ENCODE measurements around the gene CNTNAP4.

The CNTNAP4 gene

GRCh38 chr16:76390476-76390875, 113.3 kb downstream of the CNTNAP4 start:
- TF ChIP-seq CTCF (IDR thresholded peaks at IDR 0.05; ENCODE audit: control extremely low read depth, extremely low read depth, low read depth, missing control alignments), result no peak
- ChIA-PET POLR2A (no interaction called here), CTCF (interaction anchor here (1.2 kb wide), 1 partner anchor 16 kb away, joined by 3 read pairs; no protein-coding TSS in a partner anchor)
- no peak for DNase-seq (ENCODE audit: extremely low spot score)

- ChIA-PET POLR2A (no interaction called here), CTCF (interaction anchor here (1.4 to 1.5 kb wide), 2 partner anchors 10 to 11 kb away, joined by 3 read pairs; no protein-coding TSS in a partner anchor)
- no peak for TF ChIP-seq CTCF (IDR thresholded peaks at IDR 0.05; ENCODE audit: control extremely low read depth, extremely low read depth, low read depth, missing control alignments)
- no peak for DNase-seq (ENCODE audit: extremely low spot score)
Observed at GRCh38 chr16:76396977-76397376, 119.8 kb downstream of the CNTNAP4 start.

- ChIA-PET POLR2A (no interaction called here), CTCF (no interaction called here)
- DNase-seq (ENCODE audit: extremely low spot score), result no peak
- TF ChIP-seq CTCF (IDR thresholded peaks at IDR 0.05; ENCODE audit: control extremely low read depth, extremely low read depth, low read depth, missing control alignments), result no peak
Observed at GRCh38 chr16:76409706-76410105, 132.5 kb downstream of the CNTNAP4 start.

GRCh38 chr16:76421571-76421970, 144.4 kb downstream of the CNTNAP4 start:
- CTCF ChIA-PET, result no interaction called here
- no peak for TF ChIP-seq CTCF (IDR thresholded peaks at IDR 0.05; ENCODE audit: control extremely low read depth, extremely low read depth, low read depth, missing control alignments)
- POLR2A ChIA-PET, result no interaction called here
- DNase-seq (ENCODE audit: extremely low spot score), result no peak

GRCh38 chr16:76428858-76429257, 151.7 kb downstream of the CNTNAP4 start:
- TF ChIP-seq CTCF (IDR thresholded peaks at IDR 0.05; ENCODE audit: control extremely low read depth, extremely low read depth, low read depth, missing control alignments), result no peak
- ChIA-PET POLR2A (no interaction called here), CTCF (interaction anchor here (1.4 kb wide), 1 partner anchor 12 kb away, joined by 4 read pairs; no protein-coding TSS in a partner anchor)
- no peak for DNase-seq (ENCODE audit: extremely low spot score)

GRCh38 chr16:76441391-76441790, 164.2 kb downstream of the CNTNAP4 start:
- POLR2A ChIA-PET, result no interaction called here
- TF ChIP-seq CTCF (IDR thresholded peaks at IDR 0.05; ENCODE audit: control extremely low read depth, extremely low read depth, low read depth, missing control alignments), result no peak
- CTCF ChIA-PET, result interaction anchor here (1.7 kb wide), 1 partner anchor 12 kb away, joined by 4 read pairs; no protein-coding TSS in a partner anchor
- DNase-seq (ENCODE audit: extremely low spot score), result no peak

GRCh38 chr16:76441876-76442275, 164.7 kb downstream of the CNTNAP4 start:
- CTCF ChIA-PET, result interaction anchor here (0.8 kb wide), 1 partner anchor 11 kb away, joined by 3 read pairs; no protein-coding TSS in a partner anchor
- no peak for DNase-seq (ENCODE audit: extremely low spot score)
- POLR2A ChIA-PET, result no interaction called here
- TF ChIP-seq CTCF (IDR thresholded peaks at IDR 0.05; ENCODE audit: control extremely low read depth, extremely low read depth, low read depth, missing control alignments), result no peak
